CD4-positive, alpha-beta T cell (primary cell): ENCODE data around the gene PDE8A. TPM values are rescaled to one million over a fixed set of nuclear protein-coding genes. Genes with fewer than 3 reads are reported as not detected.

Source experiments
- ATAC-seq: fragments of 200-7000 bp; cut with Tn5 transposase; one replicate; pipeline ENCODE4 v1.10.0; 2022; ENCODE audit warnings: mild to moderate bottlenecking; ENCODE audit not compliant: poor library complexity
- CTCF ChIA-PET: fragments of 350-600 bp; sonication (Branson Sonifier 250); formaldehyde crosslinking; loops from one replicate; lab custom pipeline; 2021; ENCODE audit warnings: antibody characterized with exemption, inconsistent platforms; lab: Charles Lee
- POLR2A ChIA-PET: fragments of 350-600 bp; sonication (Branson Sonifier 250); formaldehyde crosslinking; loops from one replicate; lab custom pipeline; 2021; ENCODE audit warnings: antibody characterized with exemption, inconsistent platforms; lab: Charles Lee
- DNase-seq, 14 experiments: peaks; one replicate each; pipeline ENCODE4 v3.0.0-alpha.2; 2013 to 2020; ENCODE audit warnings: mixed read lengths in 2 of 14
- H3K27ac ChIP-seq, 2 donors: one replicate each; pipeline versions ENCODE4 v1.5.1 to v1.7.0; 2013; ENCODE audit warnings: low read length in 2 of 2, low read depth in 1 of 2, mild to moderate bottlenecking in 1 of 2
- H3K27me3 ChIP-seq, 2 experiments: 1 replicate in 1 of 2; 2 replicates in 1 of 2; pipeline versions ENCODE4 v1.6.1 to v1.7.0; 2013; ENCODE audit warnings: low read length in 2 of 2, control low read depth in 1 of 2, mild to moderate bottlenecking in 1 of 2, moderate library complexity in 1 of 2; ENCODE audit not compliant: insufficient read depth in 2 of 2, control insufficient read depth in 1 of 2
- H3K36me3 ChIP-seq: one replicate; pipeline ENCODE4 v1.6.1; 2013; ENCODE audit warnings: low read length, control low read depth; ENCODE audit not compliant: insufficient read depth
- H3K4me1 ChIP-seq: one replicate; pipeline ENCODE4 v1.6.1; 2013; ENCODE audit warnings: low read length, control low read depth; ENCODE audit not compliant: insufficient read depth
- H3K4me3 ChIP-seq: one replicate; pipeline ENCODE4 v1.5.1; 2013; ENCODE audit warnings: mild to moderate bottlenecking, low read length, moderate library complexity
- H3K9me3 ChIP-seq, 2 experiments: 1 replicate in 1 of 2; 2 replicates in 1 of 2; pipeline versions ENCODE4 v1.6.1 to v1.7.0; 2013; ENCODE audit warnings: low read length in 2 of 2, mild to moderate bottlenecking in 2 of 2, control low read depth in 1 of 2, moderate library complexity in 1 of 2; ENCODE audit not compliant: control insufficient read depth in 1 of 2, insufficient read depth in 1 of 2
- H3K27ac Mint-ChIP-seq: one replicate; pipeline ENCODE4 v1.8.0; 2020; ENCODE audit warnings: mixed read lengths
- H3K27me3 Mint-ChIP-seq: one replicate; pipeline ENCODE4 v1.8.0; 2021; ENCODE audit warnings: mixed read lengths
- H3K36me3 Mint-ChIP-seq: one replicate; pipeline ENCODE4 v1.8.0; 2021; ENCODE audit warnings: low read depth, mixed read lengths
- H3K4me1 Mint-ChIP-seq: one replicate; pipeline ENCODE4 v1.8.0; 2021; ENCODE audit warnings: low read depth, mixed read lengths
- H3K4me3 Mint-ChIP-seq: one replicate; pipeline ENCODE4 v1.8.0; 2020; ENCODE audit warnings: mild to moderate bottlenecking, mixed read lengths
- H3K9me3 Mint-ChIP-seq: one replicate; pipeline ENCODE4 v1.8.0; 2020; ENCODE audit warnings: mixed read lengths
- CTCF ChIP-seq: fragments of 200-600 bp; IDR thresholded peaks from one replicate; pipeline ENCODE4 v1.8.0; 2022; ENCODE audit warnings: antibody characterized with exemption, mild to moderate bottlenecking
- intact Hi-C, 2 experiments: fragments of 100-400 bp; cut with DNase I in 1 of 2; cut with micrococcal nuclease in 1 of 2; formaldehyde crosslinking; loops; one replicate each; pipeline versions ENCODE4 v1.15.1 to v1.9.0; 2023 to 2025; cut with DNase I, micrococcal nuclease
- total RNA-seq, 174 experiments: library from RNA in 2 of 174; stranded (reverse) in 2 of 174; gene quantifications; one replicate each; pipeline ENCODE4 v1.2.3 and lab custom pipeline; 2021 to 2026

Gene PDE8A
- total RNA-seq, 2 experiments from 2014 or later: 29.8 to 34.3 TPM

GRCh38 chr15:85026304-85027032, 44.8 kb downstream of the PDE8A start:
- Mint-ChIP-seq H3K4me1 (peaks cover 82% of the 10 kb centered on the region), H3K4me3 (no peak overlapping the region), H3K36me3 (no peaks in the 10 kb centered on the region), H3K27ac (no peak overlapping the region), H3K27me3 (no peaks in the 10 kb centered on the region), H3K9me3 (no peaks in the 10 kb centered on the region)
- ATAC-seq (no peak), DNase-seq (no peak)
- CTCF ChIA-PET: no interaction called here
- Histone ChIP-seq H3K9me3 (no peaks in the 10 kb centered on the region), H3K36me3 (no peaks in the 10 kb centered on the region), H3K4me3 (no peak overlapping the region), H3K4me1 (peaks cover 41% of the 10 kb centered on the region), H3K27ac (no peak overlapping the region), H3K27me3 (no peaks in the 10 kb centered on the region)
- no peak for TF ChIP-seq CTCF
- POLR2A ChIA-PET: interaction anchor here (0.6 kb wide), 1 partner anchor 12 kb away, joined by 4 read pairs; no protein-coding TSS in a partner anchor
- intact Hi-C loops: no loop called here

- Histone ChIP-seq H3K9me3 (no peaks in the 10 kb centered on the region), H3K27ac (no peak overlapping the region), H3K4me3 (no peak overlapping the region), H3K27me3 (no peaks in the 10 kb centered on the region), H3K36me3 (no peaks in the 10 kb centered on the region), H3K4me1 (peaks cover 44% of the 10 kb centered on the region)
- ATAC-seq: no peak
- Mint-ChIP-seq H3K27me3 (no peaks in the 10 kb centered on the region), H3K4me1 (peaks cover 82% of the 10 kb centered on the region), H3K27ac (no peak overlapping the region), H3K4me3 (no peak overlapping the region), H3K36me3 (no peaks in the 10 kb centered on the region), H3K9me3 (no peaks in the 10 kb centered on the region)
- ChIA-PET CTCF (no interaction called here), POLR2A (no interaction called here)
- DNase-seq: no peak
- intact Hi-C loops: no loop called here
- no peak for TF ChIP-seq CTCF
Observed at GRCh38 chr15:85027033-85027380, 45.4 kb downstream of the PDE8A start.

GRCh38 chr15:85027421-85027820, 45.8 kb downstream of the PDE8A start:
- Mint-ChIP-seq H3K27ac (no peak overlapping the region), H3K36me3 (no peaks in the 10 kb centered on the region), H3K4me3 (no peak overlapping the region), H3K27me3 (no peaks in the 10 kb centered on the region), H3K4me1 (peaks cover 83% of the 10 kb centered on the region), H3K9me3 (no peaks in the 10 kb centered on the region)
- Histone ChIP-seq H3K4me3 (no peak overlapping the region), H3K4me1 (peaks cover 44% of the 10 kb centered on the region), H3K27ac (no peak overlapping the region), H3K36me3 (no peaks in the 10 kb centered on the region), H3K9me3 (no peaks in the 10 kb centered on the region), H3K27me3 (no peaks in the 10 kb centered on the region)
- POLR2A ChIA-PET: no interaction called here
- DNase-seq: no peak
- intact Hi-C loops: no loop called here
- CTCF ChIA-PET: no interaction called here
- no peak for TF ChIP-seq CTCF
- no peak for ATAC-seq
